GM12872 (cell line): ENCODE data around the gene NMRK2.

ENCODE experiments used
- CTCF ChIP-seq: IDR thresholded peaks from 3 replicates; pipeline ENCODE4 v1.5.1; 2011; ENCODE audit warnings: low read depth, mild to moderate bottlenecking, low read length, moderate library complexity; ENCODE audit not compliant: insufficient read depth

NMRK2 gene

GRCh38 chr19:3984908-3985642, 52.2 kb downstream of the NMRK2 start, which contains the start of gene EEF2:
Gene EEF2 (minus strand): TSS chr19:3985463. CDS start chr19:3985380, 83 bp downstream.
- no peak for TF ChIP-seq CTCF

- TF ChIP-seq CTCF: no peak
These were observed 52.9 kb downstream of the NMRK2 start for GRCh38 chr19:3985643-3986259.

- peak; percentile 60 for TF ChIP-seq CTCF
These were observed 53.6 kb downstream of the NMRK2 start for GRCh38 chr19:3986260-3987041.

- TF ChIP-seq CTCF: peak; percentile 92
These were observed 54.9 kb downstream of the NMRK2 start for GRCh38 chr19:3987619-3988371.

GRCh38 chr19:3990815-3991117, 57.9 kb downstream of the NMRK2 start:
- TF ChIP-seq CTCF: no peak
